ENCODE data around the gene ACVR2B.

ACVR2B gene

GRCh38 chr3:38458796-38459498 lies 5.3 kb downstream of the ACVR2B start:
- no peak for DNase-seq

- no peak for DNase-seq
Measured at GRCh38 chr3:38459499-38460048, 5.9 kb downstream of the ACVR2B start.

GRCh38 chr3:38460377-38461270 lies 6.9 kb downstream of the ACVR2B start:
- DNase-seq: no peak

- no peak for DNase-seq
Measured at GRCh38 chr3:38465588-38466154, 12.0 kb downstream of the ACVR2B start.

GRCh38 chr3:38468765-38469164 lies 15.1 kb downstream of the ACVR2B start:
- DNase-seq: no peak

GRCh38 chr3:38469852-38470251 lies 16.2 kb downstream of the ACVR2B start:
- DNase-seq: no peak

- DNase-seq: no peak
Measured at GRCh38 chr3:38471260-38471857, 17.7 kb downstream of the ACVR2B start.

- DNase-seq: no peak
Measured at GRCh38 chr3:38472342-38472741, 18.7 kb downstream of the ACVR2B start.

GRCh38 chr3:38473229-38473628 lies 19.5 kb downstream of the ACVR2B start:
- no peak for DNase-seq

- no peak for DNase-seq
Measured at GRCh38 chr3:38474928-38475605, 21.4 kb downstream of the ACVR2B start.

- DNase-seq: no peak
Measured at GRCh38 chr3:38475716-38476115, 22.0 kb downstream of the ACVR2B start.

- no peak for DNase-seq
Measured at GRCh38 chr3:38476157-38476756, 22.6 kb downstream of the ACVR2B start.

- DNase-seq: no peak
Measured at GRCh38 chr3:38477057-38477820, 23.5 kb downstream of the ACVR2B start.

- no peak for DNase-seq
Measured at GRCh38 chr3:38477839-38478450, 24.3 kb downstream of the ACVR2B start.

- DNase-seq: no peak
Measured at GRCh38 chr3:38478901-38479300, 25.2 kb downstream of the ACVR2B start.

GRCh38 chr3:38479431-38480092 lies 25.9 kb downstream of the ACVR2B start:
- no peak for DNase-seq

GRCh38 chr3:38480093-38480445 lies 26.4 kb downstream of the ACVR2B start:
- no peak for DNase-seq

GRCh38 chr3:38480930-38481329 lies 27.2 kb downstream of the ACVR2B start:
- DNase-seq: no peak

- DNase-seq: no peak
Measured at GRCh38 chr3:38482951-38483350, 29.3 kb downstream of the ACVR2B start.

- no peak for DNase-seq
Measured at GRCh38 chr3:38487323-38487722, 33.6 kb downstream of the ACVR2B start.

All from amniotic stem cell (primary cell).